Calu3 (cell line): ENCODE measurements around the gene EEF1G. TPM values are rescaled to one million over a fixed set of nuclear protein-coding genes. Genes with fewer than 3 reads are reported as not detected.

Experiments
- BruUV-seq: library from RNA; stranded (reverse); fragments of 400-500 nt; replicated peaks from 2 replicates; lab custom pipeline; 2021; lab: Mats Ljungman, UMichigan
- CTCF ChIA-PET: fragments of 300-600 bp; sonication (Branson Sonifier 250); formaldehyde crosslinking; loops from one replicate; lab custom pipeline; 2022; ENCODE audit warnings: antibody characterized with exemption; lab: Charles Lee
- DNase-seq: peaks from one replicate; pipeline ENCODE4 v3.0.0; 2022
- H3K27ac Mint-ChIP-seq: one replicate; pipeline ENCODE4 v1.8.0; 2022; ENCODE audit warnings: mixed read lengths; ENCODE audit not compliant: unreplicated experiment
- H3K27me3 Mint-ChIP-seq: one replicate; pipeline ENCODE4 v1.8.0; 2022; ENCODE audit warnings: mixed read lengths; ENCODE audit not compliant: unreplicated experiment
- H3K36me3 Mint-ChIP-seq: one replicate; pipeline ENCODE4 v1.8.0; 2022; ENCODE audit warnings: mild to moderate bottlenecking, moderate library complexity, mixed read lengths; ENCODE audit not compliant: insufficient read depth, unreplicated experiment
- H3K4me1 Mint-ChIP-seq: one replicate; pipeline ENCODE4 v1.8.0; 2022; ENCODE audit warnings: mild to moderate bottlenecking, low read depth, mixed read lengths; ENCODE audit not compliant: unreplicated experiment
- H3K4me3 Mint-ChIP-seq: one replicate; pipeline ENCODE4 v1.8.0; 2022; ENCODE audit warnings: mild to moderate bottlenecking, low read depth, moderate library complexity, mixed read lengths; ENCODE audit not compliant: unreplicated experiment
- H3K9me3 Mint-ChIP-seq: one replicate; pipeline ENCODE4 v1.8.0; 2022; ENCODE audit warnings: low read depth, mixed read lengths; ENCODE audit not compliant: unreplicated experiment
- intact Hi-C: fragments of 100-400 bp; cut with micrococcal nuclease; formaldehyde crosslinking; loops from one replicate; pipeline ENCODE4 v1.10.0; 2022; ENCODE audit not compliant: unreplicated experiment
- total RNA-seq: library from RNA; stranded (reverse); gene quantifications from 2 replicates; pipeline ENCODE4 v1.2.3, GENCODE V29; 2022
- TF ChIP-seq, protein P1 (sequence below): fragments of 200-600 bp; IDR thresholded peaks from one replicate; pipeline ENCODE4 v1.8.0; 2022; ENCODE audit warnings: antibody characterized with exemption; ENCODE audit not compliant: unreplicated experiment

EEF1G gene
- total RNA-seq, 1 experiment from 2014 or later: 1,189 TPM

DNA sequence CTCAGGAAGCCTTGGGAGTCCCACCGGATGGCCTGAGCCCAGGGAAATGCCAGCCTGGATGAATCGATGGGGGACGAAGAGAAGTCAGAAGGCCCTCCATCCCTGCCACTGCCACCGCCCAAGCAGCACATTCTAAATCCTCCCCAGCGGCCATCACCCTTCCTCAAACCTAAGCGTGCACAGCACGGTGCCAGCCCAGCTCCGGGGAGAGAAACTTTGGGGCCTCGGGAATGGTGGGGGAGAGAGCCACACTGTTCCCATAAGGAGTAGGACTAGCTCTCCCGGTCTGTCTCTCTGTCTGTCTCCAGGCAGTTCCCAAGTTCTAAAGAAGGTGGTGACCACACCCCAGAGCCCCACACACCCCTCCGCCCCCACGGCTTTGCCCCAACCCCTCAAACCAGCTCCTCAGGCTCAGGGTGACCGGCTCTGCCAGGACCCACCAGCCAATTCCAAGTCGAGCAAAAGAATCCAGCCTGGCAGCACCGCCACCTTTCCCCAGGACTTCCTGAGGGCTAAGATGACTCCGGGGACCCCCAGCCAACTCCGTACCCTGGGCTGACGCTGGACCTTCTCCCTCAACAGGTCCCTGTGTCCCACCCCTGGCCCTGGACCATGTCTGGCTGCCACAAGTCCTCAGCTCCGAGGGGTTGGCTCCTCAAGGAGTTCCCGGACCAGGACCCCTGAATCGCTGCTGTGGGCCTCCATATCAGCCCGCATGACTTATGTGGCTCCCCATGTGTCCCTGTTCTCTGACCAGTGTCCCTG is 29.8 kb downstream of the EEF1G start:
- DNase-seq: no peak
- no peaks in the 10 kb centered on the region for H3K9me3 Mint-ChIP-seq
- H3K36me3 Mint-ChIP-seq: peaks cover 82% of the 10 kb centered on the region
- intact Hi-C loops: loop anchor here (2.0 to 5.0 kb wide), 3 partner anchors 47 to 152 kb away; no protein-coding TSS in a partner anchor
- no TSS peak for BruUV-seq
- TF ChIP-seq, protein P1, sequence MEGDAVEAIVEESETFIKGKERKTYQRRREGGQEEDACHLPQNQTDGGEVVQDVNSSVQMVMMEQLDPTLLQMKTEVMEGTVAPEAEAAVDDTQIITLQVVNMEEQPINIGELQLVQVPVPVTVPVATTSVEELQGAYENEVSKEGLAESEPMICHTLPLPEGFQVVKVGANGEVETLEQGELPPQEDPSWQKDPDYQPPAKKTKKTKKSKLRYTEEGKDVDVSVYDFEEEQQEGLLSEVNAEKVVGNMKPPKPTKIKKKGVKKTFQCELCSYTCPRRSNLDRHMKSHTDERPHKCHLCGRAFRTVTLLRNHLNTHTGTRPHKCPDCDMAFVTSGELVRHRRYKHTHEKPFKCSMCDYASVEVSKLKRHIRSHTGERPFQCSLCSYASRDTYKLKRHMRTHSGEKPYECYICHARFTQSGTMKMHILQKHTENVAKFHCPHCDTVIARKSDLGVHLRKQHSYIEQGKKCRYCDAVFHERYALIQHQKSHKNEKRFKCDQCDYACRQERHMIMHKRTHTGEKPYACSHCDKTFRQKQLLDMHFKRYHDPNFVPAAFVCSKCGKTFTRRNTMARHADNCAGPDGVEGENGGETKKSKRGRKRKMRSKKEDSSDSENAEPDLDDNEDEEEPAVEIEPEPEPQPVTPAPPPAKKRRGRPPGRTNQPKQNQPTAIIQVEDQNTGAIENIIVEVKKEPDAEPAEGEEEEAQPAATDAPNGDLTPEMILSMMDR: no peak
- CTCF ChIA-PET: interaction anchor here (1.0 to 6.8 kb wide), 15 partner anchors 10 to 149 kb away, joined by 3 to 86 read pairs (median 7); partner anchors contain the start of gene EEF1G
- no peaks in the 10 kb centered on the region for H3K27me3 Mint-ChIP-seq
- H3K27ac Mint-ChIP-seq: peak overlapping the region; percentile 97
- peaks cover 51% of the 10 kb centered on the region for H3K4me1 Mint-ChIP-seq
- H3K4me3 Mint-ChIP-seq: peak overlapping the region; percentile 100

DNA sequence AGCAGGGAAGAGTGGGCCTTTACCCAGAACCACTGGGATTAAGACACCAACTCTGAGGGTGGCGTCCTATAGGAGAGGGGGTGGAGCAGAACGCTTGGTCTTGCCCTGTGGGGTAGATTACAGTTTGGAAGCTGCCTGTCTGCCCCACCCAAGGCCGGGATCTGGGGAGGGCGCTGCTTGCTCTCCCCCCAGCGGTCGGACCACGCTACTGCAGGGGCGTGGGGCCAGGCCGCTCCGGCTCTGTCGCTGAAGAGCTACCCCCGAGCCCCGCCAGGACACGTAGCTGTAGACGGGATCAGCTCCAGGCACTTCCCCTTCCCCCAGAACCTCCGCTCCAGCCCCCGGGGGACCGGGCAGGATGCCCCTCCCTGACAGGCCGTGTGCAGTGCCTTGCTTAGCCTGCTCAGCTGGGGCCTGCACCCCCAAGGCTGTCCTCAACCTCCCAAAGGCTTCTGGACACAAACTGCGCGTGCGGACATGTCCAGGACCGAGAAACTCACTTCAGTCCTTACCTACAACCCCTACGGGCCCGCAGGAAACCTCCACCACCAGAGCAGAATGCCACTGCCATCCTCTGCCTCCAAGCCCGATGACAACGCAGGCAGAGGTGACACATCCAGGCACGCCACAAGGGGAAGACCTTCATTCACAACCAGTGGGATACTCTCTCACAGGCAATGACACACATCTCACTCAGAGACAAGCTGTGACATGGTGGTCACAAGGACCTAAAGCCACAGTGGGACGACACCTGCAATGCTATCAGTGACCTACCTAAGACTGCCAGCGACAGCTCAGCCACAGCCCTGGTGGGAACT is 30.7 kb downstream of the EEF1G start:
- H3K27me3 Mint-ChIP-seq: no peaks in the 10 kb centered on the region
- H3K4me3 Mint-ChIP-seq: peak overlapping the region; percentile 100
- intact Hi-C loops: loop anchor here (2.0 to 5.0 kb wide), 2 partner anchors 116 to 151 kb away; no protein-coding TSS in a partner anchor
- no TSS peak for BruUV-seq
- H3K4me1 Mint-ChIP-seq: peaks cover 51% of the 10 kb centered on the region
- H3K9me3 Mint-ChIP-seq: no peaks in the 10 kb centered on the region
- DNase-seq: peak; percentile 91
- CTCF ChIA-PET: interaction anchor here (0.5 to 6.8 kb wide), 23 partner anchors 8 to 203 kb away, joined by 3 to 86 read pairs (median 4); partner anchors contain the start of genes B3GAT3, EEF1G and MTA2
- TF ChIP-seq, protein P1: peak; percentile 97
- H3K27ac Mint-ChIP-seq: peak overlapping the region; percentile 97
- H3K36me3 Mint-ChIP-seq: peaks cover 80% of the 10 kb centered on the region

DNA sequence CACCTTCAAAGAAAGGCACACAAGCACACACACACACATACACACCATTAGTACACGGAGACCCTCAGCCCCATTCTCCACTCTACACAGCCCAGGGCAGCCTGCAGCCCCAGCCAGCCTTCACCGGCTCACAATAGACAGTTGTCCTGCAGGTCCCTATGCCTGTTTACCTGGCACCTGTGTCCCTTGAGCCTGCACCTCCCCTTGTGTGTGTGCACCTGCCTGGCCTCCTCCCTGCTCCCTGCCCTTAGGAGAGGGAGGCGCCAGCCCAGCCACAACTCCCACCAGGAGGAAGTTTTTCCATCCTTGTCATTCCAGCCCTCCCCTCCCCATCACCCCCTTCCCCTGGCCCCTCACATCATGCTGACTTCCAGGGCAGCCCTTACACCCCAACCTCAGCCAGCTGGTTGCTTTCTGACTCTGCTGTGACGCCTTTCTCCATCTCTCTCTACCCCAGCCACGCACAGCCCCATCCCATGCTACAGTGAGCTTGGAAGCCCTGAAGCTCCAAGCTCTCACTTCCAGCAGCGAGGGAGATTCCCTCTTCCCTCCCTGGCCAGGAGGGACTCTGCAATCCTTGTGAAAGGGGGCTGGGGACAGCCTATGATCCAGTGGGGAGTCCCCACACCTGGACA is 31.5 kb downstream of the EEF1G start:
- no peak for DNase-seq
- Mint-ChIP-seq H3K27ac (peak overlapping the region; percentile 24), H3K36me3 (peaks cover 80% of the 10 kb centered on the region), H3K9me3 (no peaks in the 10 kb centered on the region), H3K4me1 (peaks cover 44% of the 10 kb centered on the region), H3K27me3 (no peaks in the 10 kb centered on the region), H3K4me3 (peak overlapping the region; percentile 100)
- intact Hi-C loops: loop anchor here (2.0 to 5.0 kb wide), 2 partner anchors 115 to 150 kb away; no protein-coding TSS in a partner anchor
- no TSS peak for BruUV-seq
- CTCF ChIA-PET: interaction anchor here (0.6 to 6.8 kb wide), 17 partner anchors 9 to 202 kb away, joined by 3 to 86 read pairs (median 4); partner anchors contain the start of gene MTA2
- TF ChIP-seq, protein P1: no peak
